ENCODE results near the gene BANF1. TPM values are rescaled to one million over a fixed set of nuclear protein-coding genes. Genes with fewer than 3 reads are reported as not detected.

BANF1 gene, protein sequence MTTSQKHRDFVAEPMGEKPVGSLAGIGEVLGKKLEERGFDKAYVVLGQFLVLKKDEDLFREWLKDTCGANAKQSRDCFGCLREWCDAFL
- 29.4 and 35.5 TPM in 2 replicates for total RNA-seq

DNA sequence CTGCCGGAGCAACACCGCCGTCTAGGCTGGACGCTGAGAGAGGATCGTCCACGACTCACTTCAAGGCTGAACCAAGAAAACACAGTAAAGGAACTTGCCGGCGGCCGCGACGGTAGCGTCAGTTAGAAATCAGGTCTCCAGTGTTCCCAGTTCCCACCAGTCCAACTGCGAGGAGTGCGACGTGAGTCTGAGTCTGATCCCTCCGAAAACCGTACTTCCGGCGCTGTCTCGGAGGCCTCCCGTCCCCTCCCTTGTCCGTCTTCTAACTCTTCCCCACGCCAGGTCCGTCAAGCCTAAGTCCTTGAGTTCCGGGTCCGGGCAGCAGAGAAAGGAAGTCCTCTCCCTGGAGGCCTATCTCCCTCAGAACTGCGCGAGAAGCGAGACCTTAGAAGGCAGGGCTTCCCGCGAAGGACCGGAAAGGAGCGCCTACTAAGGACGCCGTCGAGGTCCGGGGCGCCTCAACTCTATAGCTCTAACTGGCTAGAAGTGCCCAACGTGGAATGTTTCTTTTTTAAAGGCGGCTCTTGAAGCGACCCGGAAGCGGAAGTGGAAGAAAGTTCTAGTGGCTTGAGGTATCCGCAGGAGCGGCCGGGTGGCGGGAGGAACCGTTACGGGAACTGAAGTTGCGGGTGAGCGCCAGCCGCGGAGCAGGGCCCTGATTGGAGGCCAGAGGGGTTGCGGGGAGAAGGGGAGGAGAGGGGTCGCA, at the start of gene BANF1, which contains the start of gene EIF1AD:
BANF1 (plus strand) TSS at position 562 of the 706 bp plus-strand sequence. CDS start 748 bp downstream, outside the sequence.
EIF1AD (minus strand) TSS at position 216 of the 706 bp plus-strand sequence. CDS start 1,768 bp downstream, outside the sequence.

DNA sequence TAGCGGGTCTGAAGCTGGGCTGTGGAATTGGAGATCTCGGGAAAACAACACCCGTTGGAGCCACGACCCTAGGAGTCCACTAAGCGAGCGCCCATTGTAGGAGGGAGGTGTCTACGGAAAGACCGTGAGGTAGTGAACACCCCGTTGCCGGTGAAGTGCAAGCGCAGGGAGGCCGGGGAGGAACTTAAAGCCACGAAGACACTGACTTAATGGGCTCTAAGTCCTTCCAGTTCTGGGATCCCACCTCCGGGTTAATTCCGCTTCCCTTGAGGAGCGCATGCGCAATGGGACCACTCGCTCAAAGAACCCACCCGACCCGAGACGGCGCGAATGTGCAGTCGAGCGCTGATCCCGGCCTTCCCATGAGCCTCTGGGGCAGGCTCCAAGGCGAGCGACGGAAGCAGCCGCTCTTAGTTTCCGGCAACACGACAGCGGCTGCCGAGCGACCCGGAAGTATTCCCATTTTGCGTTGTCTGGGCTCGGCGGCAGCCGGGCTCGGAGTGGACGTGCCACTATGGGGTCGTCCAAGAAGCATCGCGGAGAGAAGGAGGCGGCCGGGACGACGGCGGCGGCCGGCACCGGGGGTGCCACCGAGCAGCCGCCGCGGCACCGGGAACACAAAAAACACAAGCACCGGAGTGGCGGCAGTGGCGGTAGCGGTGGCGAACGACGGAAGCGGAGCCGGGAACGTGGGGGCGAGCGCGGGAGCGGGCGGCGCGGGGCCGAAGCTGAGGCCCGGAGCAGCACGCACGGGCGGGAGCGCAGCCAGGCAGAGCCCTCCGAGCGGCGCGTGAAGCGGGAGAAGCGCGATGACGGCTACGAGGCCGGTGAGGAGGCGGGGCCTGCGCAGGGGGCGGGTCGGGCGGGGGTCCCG, 40.8 kb upstream of the BANF1 start, which contains the start of gene SART1:
SART1 (plus strand) TSS at position 468 of the 874 bp plus-strand sequence; CDS start at position 515, 47 bp downstream.

DNA sequence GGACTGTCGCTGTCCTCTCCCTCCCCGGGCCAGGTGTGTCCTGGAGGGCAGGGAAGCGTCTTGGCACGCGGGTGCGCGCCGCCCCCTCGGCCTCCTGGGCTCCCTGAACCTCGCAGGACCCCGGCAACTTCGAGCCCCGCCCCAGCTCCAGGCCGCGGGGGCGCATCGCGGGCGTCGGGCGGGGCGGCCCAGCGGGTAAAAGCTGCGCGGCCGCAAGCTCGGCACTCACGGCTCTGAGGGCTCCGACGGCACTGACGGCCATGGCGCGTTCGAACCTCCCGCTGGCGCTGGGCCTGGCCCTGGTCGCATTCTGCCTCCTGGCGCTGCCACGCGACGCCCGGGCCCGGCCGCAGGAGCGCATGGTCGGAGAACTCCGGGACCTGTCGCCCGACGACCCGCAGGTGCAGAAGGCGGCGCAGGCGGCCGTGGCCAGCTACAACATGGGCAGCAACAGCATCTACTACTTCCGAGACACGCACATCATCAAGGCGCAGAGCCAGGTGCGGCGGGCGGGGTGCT, 9.5 kb downstream of the BANF1 start, which contains the start of gene CST6:
CST6 (plus strand) TSS at position 224 of the 519 bp plus-strand sequence; CDS start at position 261, 37 bp downstream.

DNA sequence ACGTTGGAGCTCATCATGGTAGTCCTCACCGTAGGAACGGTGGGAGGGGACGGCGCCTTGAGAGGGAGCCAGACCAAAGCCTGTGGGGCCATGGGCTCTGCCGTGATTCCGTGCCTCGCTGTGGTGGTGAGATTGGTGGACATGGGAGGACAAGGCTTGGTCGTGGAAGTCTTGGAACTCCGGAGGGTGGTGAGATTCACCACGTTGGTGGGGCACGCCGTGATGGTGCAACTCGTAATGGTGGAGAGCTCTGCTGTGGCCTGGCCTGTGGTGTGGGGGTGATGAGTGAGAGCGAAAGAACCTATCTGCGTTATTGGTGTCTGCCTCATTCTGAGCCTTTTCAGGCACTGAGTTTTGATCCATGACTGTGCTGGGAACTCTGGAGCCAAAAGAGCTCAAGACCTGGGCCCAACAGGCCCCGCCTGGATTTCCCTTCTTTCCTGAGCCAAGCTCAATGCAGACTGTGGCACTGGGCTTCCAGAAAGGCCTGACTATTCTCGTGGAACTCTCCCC, 23.8 kb downstream of the BANF1 start, which contains the start of gene CATSPER1:
CATSPER1 (minus strand) TSS at position 463 of the 513 bp plus-strand sequence; CDS start at position 363, 100 bp downstream.

DNA sequence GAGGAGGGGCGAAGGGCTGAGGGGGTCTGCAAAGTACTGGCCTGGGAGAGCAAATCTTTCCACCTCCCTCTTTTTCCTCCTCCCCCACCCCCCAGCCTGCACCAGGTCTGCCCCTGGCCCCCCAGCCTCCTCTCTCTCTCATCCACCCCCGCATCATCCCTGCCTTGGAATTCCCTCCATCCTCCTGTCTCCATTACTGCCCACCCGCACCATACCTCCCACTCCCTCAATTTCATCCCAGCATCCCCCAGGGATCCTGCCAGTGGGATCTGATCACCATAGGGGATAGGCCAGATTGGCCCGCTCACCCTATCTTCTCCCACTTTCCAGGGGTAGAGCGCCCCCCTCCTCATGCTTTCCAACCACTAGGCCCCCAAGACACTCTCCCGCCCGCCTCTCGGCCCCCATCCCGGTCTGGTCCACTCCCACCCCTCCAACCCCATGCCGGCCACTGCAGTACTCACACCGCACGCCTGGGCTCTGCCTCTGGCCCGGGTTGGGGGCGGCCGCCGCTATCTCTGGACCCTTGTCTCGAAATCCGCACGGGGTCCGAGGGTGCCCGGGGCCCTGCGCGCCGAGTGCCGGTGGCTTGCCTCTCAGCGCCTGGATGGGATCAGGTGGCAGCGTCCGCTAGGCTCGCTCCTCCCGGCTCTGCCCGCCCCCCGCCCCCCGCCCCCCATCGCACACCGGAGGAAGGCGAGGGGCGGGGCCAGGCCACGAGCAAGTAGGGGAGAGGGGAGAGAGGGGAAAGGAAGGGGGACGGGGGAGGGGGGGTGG, 46.4 kb downstream of the BANF1 start, which contains the start of gene GAL3ST3:
GAL3ST3 (minus strand) TSS at position 615 of the 777 bp plus-strand sequence. CDS start 3,746 bp downstream, outside the sequence.

DNA sequence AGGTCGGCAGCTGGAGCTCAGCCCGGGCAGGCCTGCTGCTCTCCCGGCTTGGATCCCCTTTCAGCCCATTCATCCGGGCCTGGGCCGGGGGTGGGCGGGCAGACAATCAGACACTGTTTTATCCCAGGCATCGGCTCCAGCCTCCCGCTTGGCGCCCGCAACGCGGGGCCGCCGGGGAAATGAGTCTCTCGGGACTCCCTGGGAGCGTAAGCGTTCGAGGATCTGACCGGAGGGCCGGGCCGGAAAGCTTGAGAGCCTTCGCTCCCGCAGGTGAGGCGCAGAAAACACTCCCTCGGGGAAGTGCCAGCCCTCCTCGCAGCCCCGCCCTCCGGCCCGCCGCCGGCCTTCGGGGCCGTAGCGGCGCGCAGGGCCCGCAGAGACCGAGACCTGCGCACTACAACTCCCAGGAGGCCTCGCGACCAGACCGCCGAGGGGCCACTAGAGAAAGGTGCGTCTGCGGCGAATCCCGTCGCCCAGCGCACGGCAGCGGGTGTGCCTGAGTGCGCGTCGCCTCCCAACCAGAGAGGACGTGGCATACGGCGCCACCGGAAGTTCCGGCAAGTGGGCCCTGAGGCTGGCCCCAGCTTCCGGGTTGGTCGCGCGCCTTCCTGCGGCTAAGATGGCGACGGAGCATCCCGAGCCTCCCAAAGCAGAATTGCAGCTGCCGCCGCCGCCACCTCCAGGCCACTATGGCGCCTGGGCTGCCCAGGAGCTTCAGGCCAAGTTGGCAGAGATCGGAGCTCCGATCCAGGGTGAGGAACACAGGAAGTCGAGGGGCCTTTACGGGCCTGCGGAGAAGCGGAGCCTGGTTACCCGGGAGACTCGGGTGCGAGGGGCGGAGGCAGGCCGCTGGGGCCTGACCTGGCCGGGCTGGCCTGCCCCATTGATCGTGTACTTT, 49.7 kb downstream of the BANF1 start, which contains the start of gene SF3B2:
SF3B2 (plus strand) TSS at position 599 of the 898 bp plus-strand sequence; CDS start at position 620, 21 bp downstream.

Other genes with a start within 250 kb of the BANF1 start
- gene AP5B1, start 221.5 kb upstream of the BANF1 start, total RNA-seq, result 20.6 and 21.9 TPM in 2 replicates
- gene OVOL1, start 215.4 kb upstream of the BANF1 start, total RNA-seq, result not detected in 2 replicates
- gene SNX32, start 168.5 kb upstream of the BANF1 start, total RNA-seq, result 0.10 and 1.6 TPM in 2 replicates
- gene CFL1, start 144.3 kb upstream of the BANF1 start, total RNA-seq, result 1,256 and 1,560 TPM in 2 replicates
- gene MUS81, start 142.1 kb upstream of the BANF1 start, total RNA-seq, result 53.7 and 62.4 TPM in 2 replicates
- gene EFEMP2, start 129.7 kb upstream of the BANF1 start, total RNA-seq, result 22.2 and 40.2 TPM in 2 replicates
- gene CTSW, start 122.7 kb upstream of the BANF1 start, total RNA-seq, result 0.33 TPM in 1 of 2 replicates, not detected in the other
- gene FIBP, start 114.0 kb upstream of the BANF1 start, total RNA-seq, result 136 and 187 TPM in 2 replicates
- 75.8 and 112 TPM in 2 replicates for gene CCDC85B, start 111.8 kb upstream of the BANF1 start, total RNA-seq
- 32.1 and 39.5 TPM in 2 replicates for gene FOSL1, start 102.1 kb upstream of the BANF1 start, total RNA-seq
- 24.7 and 28.1 TPM in 2 replicates for gene C11orf68, start 83.4 kb upstream of the BANF1 start, total RNA-seq
- 108 and 111 TPM in 2 replicates for gene DRAP1, start 83.1 kb upstream of the BANF1 start, total RNA-seq
- not detected in 2 replicates for gene TSGA10IP, start 57.0 kb upstream of the BANF1 start, total RNA-seq
- 29.2 and 33.6 TPM in 2 replicates for gene SART1, start 40.8 kb upstream of the BANF1 start, total RNA-seq
- gene EIF1AD, start 346 bp upstream of the BANF1 start, total RNA-seq, result 36.3 and 36.4 TPM in 2 replicates
- gene CST6, start 9.5 kb downstream of the BANF1 start, total RNA-seq, result not detected in 2 replicates
- 0.10 and 0.33 TPM in 2 replicates for gene CATSPER1, start 24.0 kb downstream of the BANF1 start, total RNA-seq
- gene GAL3ST3, start 46.7 kb downstream of the BANF1 start, total RNA-seq, result 0.65 TPM in 1 of 2 replicates, not detected in the other
- 173 and 231 TPM in 2 replicates for gene SF3B2, start 49.9 kb downstream of the BANF1 start, total RNA-seq
- gene PACS1, start 67.8 kb downstream of the BANF1 start, total RNA-seq, result 32.7 and 47.4 TPM in 2 replicates